Keratinocyte (primary cell): ENCODE measurements around the gene WNT7A. TPM values are rescaled to one million over a fixed set of nuclear protein-coding genes. Genes with fewer than 3 reads are reported as not detected.

Experiments
- DNase-seq: peaks from one replicate; pipeline ENCODE4 v3.0.0-alpha.2; 2011; ENCODE audit warnings: low read depth, missing footprints, low spot score
- FAIRE-seq: peaks from 2 replicates; lab custom pipeline; 2011; peaks lifted over from hg19 to GRCh38; lab: Jason Lieb, UNC
- H2AFZ ChIP-seq: 2 replicates; pipeline ENCODE4 v1.6.0; 2012; ENCODE audit warnings: low read length, control low read depth, inconsistent platforms; ENCODE audit not compliant: control insufficient read depth
- H3K27ac ChIP-seq: 2 replicates; pipeline ENCODE4 v1.5.1; 2011; ENCODE audit warnings: low read length; ENCODE audit not compliant: control insufficient read depth, insufficient read depth
- H3K27me3 ChIP-seq: 3 replicates; pipeline ENCODE4 v1.6.0; 2011; ENCODE audit warnings: low read length; ENCODE audit not compliant: control insufficient read depth, insufficient read depth; ENCODE audit errors: extremely low read depth
- H3K36me3 ChIP-seq, 2 experiments: 2 replicates in 1 of 2; 3 replicates in 1 of 2; pipeline ENCODE4 v1.5.1; 2011; ENCODE audit warnings: low read length in 2 of 2, mild to moderate bottlenecking in 1 of 2; ENCODE audit not compliant: control insufficient read depth in 2 of 2, insufficient read depth in 2 of 2; ENCODE audit errors: extremely low read depth in 1 of 2
- H3K4me1 ChIP-seq: 3 replicates; pipeline ENCODE4 v1.5.1; 2011; ENCODE audit warnings: low read length; ENCODE audit not compliant: control insufficient read depth, insufficient read depth; ENCODE audit errors: extremely low read depth
- H3K4me2 ChIP-seq: 3 replicates; pipeline ENCODE4 v1.6.0; 2011; ENCODE audit warnings: low read depth, low read length; ENCODE audit not compliant: control insufficient read depth, insufficient read depth; ENCODE audit errors: extremely low read depth
- H3K4me3 ChIP-seq, 3 experiments: fragments of 200-600 bp in 1 of 3; sonication (generic) in 1 of 3; 2 replicates in 2 of 3; 3 replicates in 1 of 3; pipeline ENCODE4 v1.5.1; 2011 to 2016; ENCODE audit warnings: low read length in 3 of 3, mild to moderate bottlenecking in 3 of 3, control low read depth in 2 of 3, inconsistent platforms in 1 of 3, low read depth in 1 of 3, mixed read lengths in 1 of 3, mixed run types in 1 of 3, moderate library complexity in 1 of 3; ENCODE audit not compliant: control insufficient read depth in 2 of 3, insufficient read depth in 2 of 3; ENCODE audit errors: extremely low read depth in 1 of 3
- H3K79me2 ChIP-seq: 2 replicates; pipeline ENCODE4 v1.6.0; 2012; ENCODE audit warnings: low read length; ENCODE audit not compliant: control insufficient read depth, insufficient read depth
- H3K9ac ChIP-seq: 3 replicates; pipeline ENCODE4 v1.6.0; 2011; ENCODE audit warnings: low read length; ENCODE audit not compliant: control insufficient read depth, insufficient read depth; ENCODE audit errors: extremely low read depth
- H3K9me1 ChIP-seq: 3 replicates; pipeline ENCODE4 v1.6.0; 2011; ENCODE audit warnings: low read length; ENCODE audit not compliant: control insufficient read depth, insufficient read depth; ENCODE audit errors: extremely low read depth
- H3K9me3 ChIP-seq: 2 replicates; pipeline ENCODE4 v1.5.1; 2012; ENCODE audit warnings: low read depth, low read length; ENCODE audit not compliant: control insufficient read depth
- H4K20me1 ChIP-seq: 3 replicates; pipeline ENCODE4 v1.6.0; 2011; ENCODE audit warnings: low read length; ENCODE audit not compliant: control insufficient read depth, insufficient read depth; ENCODE audit errors: extremely low read depth
- CTCF ChIP-seq, 3 experiments: IDR thresholded peaks in 1 of 3; conservative IDR thresholded peaks in 1 of 3; optimal IDR thresholded peaks in 1 of 3; 2 replicates in 2 of 3; 3 replicates in 1 of 3; pipeline versions ENCODE3 to v1.5.1; 2011; ENCODE audit warnings: low read length in 3 of 3, mild to moderate bottlenecking in 3 of 3, moderate library complexity in 2 of 3, control low read depth in 1 of 3, inconsistent platforms in 1 of 3; ENCODE audit not compliant: insufficient read depth in 2 of 3; ENCODE audit errors: extremely low read depth in 1 of 3
- EZH2 ChIP-seq: IDR thresholded peaks from one replicate; pipeline ENCODE4 v1.6.1; 2012; ENCODE audit warnings: inconsistent platforms, mild to moderate bottlenecking, low read length, moderate library complexity
- dilution Hi-C: fragments of 300-500 bp; cut with MboI; formaldehyde crosslinking; loops from one replicate; pipeline ENCODE4 v1.7.0; 2020; ENCODE audit warnings: low sequenced_read_pairs; ENCODE audit not compliant: extremely low pct_ligation_motif_present
- polyA plus RNA-seq, 5 experiments: library from polyadenylated mRNA; depleted of rRNA in 3 of 5; stranded (reverse) in 3 of 5; stranded (forward) in 1 of 5; unstranded in 1 of 5; fragments of >200 nt; gene quantifications; 1 replicate in 1 of 5; 2 replicates in 3 of 5; 3 replicates in 1 of 5; pipeline versions ENCODE4 v1.2.1 to v1.2.3, GENCODE V29; 2011 to 2012; ENCODE audit warnings: missing spikeins in 2 of 5, low read depth in 1 of 5, low replicate concordance in 1 of 5

Gene WNT7A
- polyA plus RNA-seq, 1 donor (not counting 4 experiments of a cell fraction or from before 2014, with no cell fraction given) = 20.3 TPM

- Histone ChIP-seq H4K20me1 (no peaks in the 10 kb centered on the region), H2AFZ (no peak overlapping the region), H3K4me1 (no peaks in the 10 kb centered on the region), H3K36me3 (no peaks in the 10 kb centered on the region), H3K4me3 (no peak overlapping the region), H3K27ac (no peak overlapping the region), H3K79me2 (no peaks in the 10 kb centered on the region), H3K4me2 (no peak overlapping the region), H3K9me1 (no peaks in the 10 kb centered on the region), H3K9ac (no peak overlapping the region), H3K9me3 (no peaks in the 10 kb centered on the region), H3K27me3 (peaks cover 28% of the 10 kb centered on the region)
- DNase-seq = no peak
- TF ChIP-seq EZH2 = no peak
- no peak for TF ChIP-seq CTCF (optimal IDR thresholded peaks at IDR 0.05 in 1 of 3, IDR thresholded peaks at IDR 0.05 in 1 of 3, conservative IDR thresholded peaks at IDR 0.05 in 1 of 3; ENCODE audit: extremely low read depth in 1 of 3, insufficient read depth in 2 of 3, low read length in 3 of 3)
- FAIRE-seq = no peak
- dilution Hi-C loops = no loop called here
These were observed 93.1 kb downstream of the WNT7A start for GRCh38 chr3:13786811-13787210.

GRCh38 chr3:13785853-13786436 lies 93.9 kb downstream of the WNT7A start:
- FAIRE-seq = no peak
- peaks cover 23% of the 10 kb centered on the region for H3K27me3 ChIP-seq
- H4K20me1 ChIP-seq = no peaks in the 10 kb centered on the region
- H3K9me3 ChIP-seq = no peaks in the 10 kb centered on the region
- no peak for DNase-seq
- no peaks in the 10 kb centered on the region for H3K79me2 ChIP-seq
- no peaks in the 10 kb centered on the region for H3K36me3 ChIP-seq
- no peak overlapping the region for H3K4me3 ChIP-seq
- dilution Hi-C loops = no loop called here
- H3K9ac ChIP-seq = no peak overlapping the region
- no peak overlapping the region for H2AFZ ChIP-seq
- no peak overlapping the region for H3K27ac ChIP-seq
- no peaks in the 10 kb centered on the region for H3K9me1 ChIP-seq
- TF ChIP-seq CTCF (optimal IDR thresholded peaks at IDR 0.05 in 1 of 3, IDR thresholded peaks at IDR 0.05 in 1 of 3, conservative IDR thresholded peaks at IDR 0.05 in 1 of 3; ENCODE audit: extremely low read depth in 1 of 3, insufficient read depth in 2 of 3, low read length in 3 of 3) = no peak
- no peak for TF ChIP-seq EZH2
- H3K4me2 ChIP-seq = no peak overlapping the region
- no peaks in the 10 kb centered on the region for H3K4me1 ChIP-seq
